Erythroblast (primary cell): Measurements from ENCODE around the gene SYP.

Experiments used
- GATA1 ChIP-seq: IDR thresholded peaks from 2 replicates; pipeline ENCODE4 v1.6.1; 2011; ENCODE audit warnings: low read depth, mild to moderate bottlenecking, control low read depth, low read length, moderate library complexity
- POLR2A ChIP-seq: IDR thresholded peaks from 2 replicates; pipeline ENCODE4 v1.6.1; 2011; ENCODE audit warnings: mild to moderate bottlenecking, low read length

GRCh38 chrX:49188468-49189076 lies 11.4 kb downstream of the SYP start:
- TF ChIP-seq POLR2A (no peak), GATA1 (no peak)
